HL-60/S4 treated with retinoic acid at 250 ng/mL for 4 days and 3 days (cell line): ENCODE data around the gene FBLN2.

Experiments
- in situ Hi-C: fragments of 300-500 bp; cut with MboI; formaldehyde crosslinking; loops from 2 replicates; pipeline ENCODE4 v1.7.0; 2022; ENCODE audit warnings: low sequenced_read_pairs

FBLN2 gene

DNA sequence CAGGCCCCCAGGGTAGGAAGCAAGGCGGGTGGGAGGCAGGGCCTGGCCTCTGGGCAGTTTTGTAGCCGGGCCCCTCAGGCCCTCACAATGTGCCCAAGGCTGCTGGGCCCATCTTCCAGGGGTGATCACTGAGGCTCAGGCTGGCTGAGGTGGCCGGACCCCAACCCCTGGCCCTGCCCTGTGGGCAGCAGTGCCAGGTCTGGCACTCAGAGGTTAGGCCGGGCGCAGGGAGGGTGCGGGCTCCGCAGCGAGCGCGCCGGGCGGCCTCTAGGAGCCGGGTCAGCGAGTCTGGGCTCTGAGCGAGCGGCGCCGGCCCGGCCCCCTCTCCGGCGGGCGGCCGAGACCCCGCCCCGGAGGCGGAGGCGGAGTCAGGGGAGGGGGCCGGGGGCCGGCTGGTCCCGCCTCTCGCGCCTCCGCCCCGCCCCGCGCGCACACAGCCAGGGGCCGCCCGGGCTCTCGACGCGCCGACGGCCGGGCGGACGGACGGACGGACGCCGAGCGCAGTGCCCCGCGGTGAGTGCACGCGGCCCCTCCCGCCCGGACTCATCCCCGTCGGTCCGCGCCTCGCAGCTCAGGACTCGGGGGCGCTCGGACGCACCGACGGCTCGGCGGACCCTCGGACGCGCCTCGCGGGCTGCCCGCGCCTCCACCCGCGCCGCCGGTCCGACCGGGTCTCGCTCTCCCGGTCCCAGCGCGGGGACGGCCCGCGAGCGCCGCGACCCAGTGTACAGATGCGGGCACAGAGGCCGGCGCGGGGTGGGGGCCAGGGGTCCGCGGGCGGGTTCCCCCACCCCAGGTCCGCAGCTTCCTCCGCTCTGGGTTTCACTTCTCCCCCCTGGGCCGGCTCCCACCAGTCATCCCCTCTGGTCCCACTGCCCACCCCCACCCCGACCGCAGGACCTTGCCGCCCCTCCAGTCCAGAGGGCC lies at the start of gene FBLN2:
Gene FBLN2, plus strand, starts transcription at position 430 of the 927 bp plus-strand sequence. CDS start 21,231 bp downstream, outside the sequence.
- in situ Hi-C loops = no loop called here

DNA sequence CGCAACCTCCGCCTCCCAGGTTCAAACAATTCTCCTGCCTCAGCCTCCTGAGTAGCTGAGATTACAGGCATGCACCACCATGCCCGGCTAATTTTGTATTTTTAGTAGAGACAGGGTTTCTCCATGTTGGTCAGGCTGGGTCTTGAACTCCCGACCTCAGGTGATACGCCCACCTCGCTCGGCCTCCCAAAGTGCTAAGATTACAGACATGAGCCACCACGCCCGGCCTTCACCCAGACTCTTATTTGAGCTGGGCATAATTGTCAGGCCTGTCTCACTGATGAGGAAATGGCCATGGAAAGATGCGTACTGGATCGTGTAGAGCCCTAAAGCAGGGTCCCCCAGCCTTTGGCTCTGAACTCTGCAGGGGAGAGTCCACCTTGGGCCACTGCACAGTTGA lies 49.7 kb upstream of the FBLN2 start:
- in situ Hi-C loops = loop anchor here (10.0 kb wide), 1 partner anchor 146 kb away; no protein-coding TSS in a partner anchor

DNA sequence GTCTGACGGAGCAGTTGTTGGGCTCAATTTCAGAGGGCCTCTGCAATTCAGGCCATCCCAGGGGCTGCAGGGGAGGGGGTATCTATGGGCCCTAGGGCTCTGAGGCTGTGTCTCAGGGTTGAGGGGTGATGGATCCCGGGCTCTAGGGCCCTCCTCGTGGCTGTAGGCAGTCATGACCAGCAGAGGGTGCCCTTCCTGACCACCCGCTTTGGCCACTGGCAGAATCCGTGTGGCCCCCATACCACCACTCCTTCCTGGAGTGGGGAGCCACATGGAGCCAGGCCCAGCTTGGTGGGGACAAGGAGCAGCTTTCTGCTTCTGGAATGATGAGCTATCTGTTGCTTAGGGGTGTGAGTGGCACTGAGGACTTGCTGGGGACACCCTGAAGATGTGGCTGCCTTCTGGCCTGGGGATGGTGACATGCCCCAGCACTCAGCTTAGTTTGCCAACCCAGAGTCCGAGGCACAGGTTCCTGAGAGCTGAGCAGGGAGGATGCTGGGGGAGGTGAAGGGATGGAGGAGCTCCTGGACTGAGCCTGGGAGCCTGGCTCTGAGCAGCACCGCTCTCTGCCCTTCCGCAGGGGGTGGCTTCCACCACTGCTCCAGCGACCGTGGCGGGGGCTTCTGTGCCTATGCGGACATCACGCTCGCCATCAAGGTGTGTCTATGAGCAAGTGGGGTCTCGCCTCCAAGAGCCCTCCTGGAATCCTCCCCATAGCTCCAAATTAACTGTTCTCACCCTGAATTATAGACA lies 48.6 kb upstream of the FBLN2 start:
- in situ Hi-C loops = no loop called here

DNA sequence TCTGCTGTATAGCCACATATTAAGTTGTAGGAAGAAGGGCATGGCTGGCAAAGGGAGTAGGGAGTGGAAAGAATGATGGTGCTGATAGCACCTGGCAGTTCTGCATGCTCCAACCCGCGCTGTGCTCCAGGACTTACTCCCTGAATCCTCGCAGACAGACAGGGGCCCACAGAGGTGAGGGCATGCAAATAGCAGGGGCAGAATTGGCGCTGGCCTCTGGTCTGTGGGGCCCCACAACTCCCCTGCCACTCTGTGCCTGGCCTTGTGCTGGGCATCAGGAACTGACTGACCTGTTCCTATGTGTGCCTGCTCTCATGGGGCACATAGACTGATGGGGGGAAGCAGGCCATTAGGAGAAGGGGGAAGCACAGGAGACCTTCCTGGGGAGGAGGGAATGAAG lies 47.9 kb upstream of the FBLN2 start:
- in situ Hi-C loops = no loop called here

DNA sequence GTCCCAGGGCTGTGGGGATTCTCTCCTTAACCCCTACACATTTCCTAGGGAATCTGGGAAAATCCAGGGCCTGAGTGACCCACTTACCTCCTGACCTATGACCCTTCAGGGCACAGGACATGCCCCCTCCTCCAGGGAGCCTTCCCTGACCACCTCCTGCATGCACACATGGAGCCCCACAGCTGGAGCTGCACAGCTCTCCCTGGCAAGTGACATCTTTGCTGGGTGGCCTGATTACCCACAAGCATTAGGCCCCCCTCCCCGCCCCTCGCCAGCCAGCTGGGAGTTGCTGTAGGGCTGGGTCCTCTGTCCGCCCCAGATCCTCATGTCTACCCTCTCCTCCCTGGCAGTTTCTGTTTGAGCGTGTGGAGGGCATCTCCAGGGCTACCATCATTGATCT lies 47.4 kb upstream of the FBLN2 start:
- in situ Hi-C loops = no loop called here

DNA sequence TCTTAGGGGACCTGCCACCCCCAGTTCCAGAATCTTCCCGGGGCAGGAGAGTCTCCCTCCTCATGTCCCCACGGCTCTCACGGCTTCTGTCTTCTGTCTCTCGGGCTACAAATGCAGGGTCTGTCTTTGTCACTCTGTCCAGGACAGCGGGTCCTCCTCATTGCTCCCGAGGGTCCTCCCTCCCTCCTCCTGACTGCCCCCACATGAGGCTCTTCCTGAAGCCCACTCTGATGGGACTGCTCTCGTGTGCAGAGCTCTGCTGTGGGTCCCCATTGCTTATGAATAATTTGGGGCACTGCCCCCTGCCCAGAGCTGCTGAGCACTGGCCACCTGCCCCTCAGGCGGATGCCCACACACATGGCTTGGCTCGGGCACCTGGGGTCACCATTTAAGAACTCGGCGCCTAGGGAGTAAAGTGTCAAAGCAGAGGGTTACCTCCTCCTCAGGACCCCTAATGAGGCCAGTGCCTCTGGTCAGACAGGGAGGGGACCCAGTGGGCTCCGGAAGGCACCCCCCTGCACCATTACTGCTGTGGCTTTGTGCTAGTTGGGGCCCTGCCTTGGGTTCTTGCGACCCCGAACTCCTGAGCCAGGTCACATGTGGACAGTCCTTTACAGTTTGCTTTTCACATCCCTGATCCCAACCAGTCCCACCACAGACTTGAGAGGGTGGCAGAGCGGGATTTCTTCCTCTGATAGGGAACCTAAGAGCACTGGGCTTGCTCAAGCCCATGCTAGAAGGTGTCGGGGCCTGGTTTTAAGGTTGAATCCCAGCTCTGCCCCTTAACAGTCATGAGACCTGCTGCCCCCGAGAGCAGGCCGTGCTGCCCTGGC lies 46.8 kb upstream of the FBLN2 start:
- in situ Hi-C loops = no loop called here

DNA sequence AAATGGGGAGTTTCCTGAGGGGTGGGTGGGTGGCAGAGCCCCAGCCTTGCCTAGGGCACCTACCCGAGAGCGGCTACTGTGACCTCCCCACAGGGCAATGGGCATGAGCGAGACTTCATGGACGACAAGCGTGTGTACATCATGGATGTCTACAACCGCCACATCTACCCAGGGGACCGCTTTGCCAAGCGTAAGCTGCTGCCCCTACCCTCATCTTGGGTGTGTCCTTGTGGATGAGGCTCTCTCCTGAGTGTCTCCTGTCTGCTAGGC lies 46.2 kb upstream of the FBLN2 start:
- in situ Hi-C loops = no loop called here

DNA sequence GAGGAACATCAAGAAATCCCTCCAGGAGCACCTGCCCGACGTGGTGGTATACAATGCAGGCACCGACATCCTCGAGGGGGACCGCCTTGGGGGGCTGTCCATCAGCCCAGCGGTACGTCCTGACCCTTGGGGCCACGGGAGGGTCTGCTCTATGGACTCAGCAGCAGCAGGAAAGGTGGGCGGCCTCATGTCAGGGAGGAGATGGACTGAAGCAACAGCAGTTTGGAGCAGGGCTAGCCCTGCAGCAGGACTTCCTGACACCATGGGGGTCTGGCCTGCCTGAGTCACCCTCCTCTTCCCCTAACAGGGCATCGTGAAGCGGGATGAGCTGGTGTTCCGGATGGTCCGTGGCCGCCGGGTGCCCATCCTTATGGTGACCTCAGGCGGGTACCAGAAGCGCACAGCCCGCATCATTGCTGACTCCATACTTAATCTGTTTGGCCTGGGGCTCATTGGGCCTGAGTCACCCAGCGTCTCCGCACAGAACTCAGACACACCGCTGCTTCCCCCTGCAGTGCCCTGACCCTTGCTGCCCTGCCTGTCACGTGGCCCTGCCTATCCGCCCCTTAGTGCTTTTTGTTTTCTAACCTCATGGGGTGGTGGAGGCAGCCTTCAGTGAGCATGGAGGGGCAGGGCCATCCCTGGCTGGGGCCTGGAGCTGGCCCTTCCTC lies 44.6 kb upstream of the FBLN2 start:
- in situ Hi-C loops = no loop called here

DNA sequence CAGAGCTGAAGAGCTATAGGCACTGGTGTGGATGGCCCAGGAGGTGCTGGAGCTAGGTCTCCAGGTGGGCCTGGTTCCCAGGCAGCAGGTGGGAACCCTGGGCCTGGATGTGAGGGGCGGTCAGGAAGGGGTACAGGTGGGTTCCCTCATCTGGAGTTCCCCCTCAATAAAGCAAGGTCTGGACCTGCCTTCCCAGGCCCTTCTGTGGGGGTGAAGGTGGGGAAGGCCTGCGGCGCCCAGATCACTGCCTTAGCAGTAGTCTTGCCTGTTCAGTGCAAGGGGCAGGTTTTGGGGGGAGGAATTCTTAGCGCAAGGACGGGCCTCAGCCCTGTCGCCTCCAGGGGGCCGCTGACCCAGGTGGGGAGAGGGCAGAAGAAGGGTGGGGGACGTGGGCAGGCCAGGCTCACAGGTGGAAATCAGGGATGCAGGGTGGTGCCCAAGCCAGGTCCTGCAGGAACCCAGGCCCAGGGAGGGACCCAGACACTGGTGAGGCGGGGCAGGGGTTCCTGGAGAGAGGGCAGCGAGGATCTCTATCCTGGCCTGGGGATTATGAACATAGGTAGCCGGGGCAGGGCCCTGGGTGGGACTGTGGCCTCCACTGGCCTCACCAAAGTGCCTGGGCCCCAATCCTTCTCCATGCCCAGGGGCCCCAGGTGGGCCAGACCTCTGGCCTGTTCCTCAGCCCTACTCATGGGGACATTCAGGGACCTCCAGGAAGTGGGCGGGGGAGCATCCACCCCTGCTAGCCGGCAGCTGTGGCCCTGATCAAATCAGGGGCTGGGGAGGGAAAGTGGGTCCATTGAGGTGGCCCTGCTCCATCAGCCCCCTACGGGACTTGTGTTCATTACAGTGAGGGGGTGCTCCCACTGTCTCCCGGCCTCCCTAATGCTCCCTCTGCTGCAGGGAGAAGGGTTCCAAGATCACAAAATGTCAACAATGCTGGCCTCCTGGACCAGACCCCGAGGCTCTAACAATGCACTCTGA lies 43.5 kb upstream of the FBLN2 start:
- in situ Hi-C loops = no loop called here

DNA sequence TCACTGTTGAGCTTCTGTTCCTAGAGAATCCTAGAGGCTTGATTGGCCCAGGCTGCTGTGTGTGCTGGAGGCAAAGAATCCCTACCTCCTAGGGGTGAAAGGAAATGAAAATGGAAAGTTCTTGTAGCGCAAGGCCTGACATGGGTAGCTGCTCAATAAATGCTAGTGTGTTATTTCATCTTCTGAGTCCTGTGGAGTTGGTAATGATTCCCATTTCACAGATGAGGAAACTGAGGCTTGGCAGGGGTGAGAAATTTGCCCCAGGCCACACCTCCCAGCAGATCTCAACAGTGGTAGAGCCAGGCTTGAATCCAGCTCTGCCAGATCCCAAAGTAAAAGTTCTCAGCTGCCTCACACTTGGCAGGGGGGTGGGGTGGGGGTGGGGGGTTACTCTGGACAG lies 42.7 kb upstream of the FBLN2 start:
- in situ Hi-C loops = no loop called here

DNA sequence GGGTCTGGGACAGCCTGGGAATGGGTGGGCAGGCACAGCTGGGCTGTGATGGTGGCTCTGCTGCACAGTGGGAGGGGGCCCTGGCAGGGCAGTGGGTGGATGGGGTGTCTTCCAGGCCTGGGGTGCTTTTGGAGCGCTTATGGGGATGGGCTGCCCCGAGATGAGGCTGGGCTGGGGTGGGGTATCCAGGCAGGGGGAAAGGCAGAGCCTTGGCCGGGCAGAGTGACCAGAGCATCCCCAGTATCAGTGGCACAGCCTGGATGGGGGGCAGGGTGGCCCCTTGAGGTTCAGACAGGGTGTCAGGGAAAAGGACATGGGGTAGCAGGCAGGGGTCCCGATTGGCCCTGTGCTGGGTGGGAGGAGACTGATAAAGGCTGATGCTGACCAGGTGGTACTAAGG lies 42.2 kb upstream of the FBLN2 start:
- in situ Hi-C loops = no loop called here

DNA sequence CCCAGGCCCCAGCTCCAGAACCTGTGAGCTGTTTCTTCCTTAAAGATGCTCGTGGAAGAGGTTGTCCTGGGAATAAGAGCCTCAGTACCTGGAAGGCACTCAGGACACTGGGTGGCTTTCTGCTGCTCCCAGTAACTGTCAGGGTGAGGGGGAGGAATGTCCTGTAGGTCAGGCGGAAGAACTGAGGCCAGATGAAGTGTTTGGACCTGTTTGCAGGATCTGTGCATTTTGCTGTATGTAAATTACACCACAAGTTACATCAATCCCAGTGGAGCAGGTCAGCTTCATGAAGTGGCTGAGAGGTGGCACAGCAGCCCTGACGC lies 41.7 kb upstream of the FBLN2 start:
- in situ Hi-C loops = no loop called here

DNA sequence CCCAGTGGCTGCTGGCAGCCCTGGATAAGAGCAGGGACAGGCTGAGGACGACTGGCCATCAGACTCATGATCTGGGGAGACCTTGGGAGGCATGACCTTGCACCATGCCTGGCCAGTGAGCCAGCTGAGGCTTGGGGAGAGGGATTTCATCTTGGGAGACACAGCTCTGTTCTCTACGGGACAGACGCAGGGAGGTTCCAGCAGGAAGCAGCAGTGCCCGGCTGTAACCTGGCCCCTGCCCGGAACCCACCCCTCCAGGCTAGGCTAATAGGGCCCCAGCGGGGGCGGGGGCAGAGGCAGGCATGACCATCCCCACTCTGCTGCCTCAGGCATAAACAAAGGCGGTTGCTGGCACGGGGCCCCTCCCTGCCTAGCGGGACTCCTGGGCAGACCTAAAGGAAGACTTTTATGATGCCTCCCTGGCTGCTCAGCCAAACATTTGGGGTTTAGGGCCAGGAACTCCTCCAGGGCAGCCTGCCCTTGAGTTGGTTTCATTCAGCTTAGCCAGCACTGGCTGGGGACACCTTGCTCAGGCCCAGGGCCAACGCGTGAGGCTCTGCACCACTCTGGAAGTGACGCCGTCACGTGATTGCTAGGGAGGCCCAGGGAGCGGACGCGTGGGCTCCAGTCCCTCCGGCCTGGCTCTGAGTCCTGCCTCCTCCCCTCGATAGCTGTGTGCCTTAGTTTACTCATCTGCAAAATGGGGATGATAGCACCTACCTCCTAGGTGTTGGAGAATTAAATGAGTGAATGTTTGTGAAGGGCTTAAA lies 41.2 kb upstream of the FBLN2 start:
- in situ Hi-C loops = no loop called here

DNA sequence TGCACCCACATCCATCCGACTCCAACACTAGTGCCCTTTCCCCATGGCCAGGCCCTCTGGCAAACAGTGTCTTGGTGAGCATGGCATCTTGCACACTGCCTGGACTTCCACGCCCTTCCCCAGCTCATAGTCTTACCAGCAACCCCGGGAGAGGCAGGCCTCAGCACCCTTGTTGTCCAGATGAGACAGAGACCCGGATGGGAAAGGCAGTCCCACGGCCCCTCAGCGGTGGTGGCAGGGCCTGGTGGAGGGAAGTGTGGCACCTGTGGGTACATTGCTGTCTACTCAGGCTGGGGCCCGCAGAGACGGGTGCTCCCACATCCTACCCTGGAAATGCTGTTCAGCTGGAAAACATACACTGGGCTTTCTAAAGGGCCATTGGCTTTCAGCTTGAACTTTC lies 40.4 kb upstream of the FBLN2 start:
- in situ Hi-C loops = no loop called here

DNA sequence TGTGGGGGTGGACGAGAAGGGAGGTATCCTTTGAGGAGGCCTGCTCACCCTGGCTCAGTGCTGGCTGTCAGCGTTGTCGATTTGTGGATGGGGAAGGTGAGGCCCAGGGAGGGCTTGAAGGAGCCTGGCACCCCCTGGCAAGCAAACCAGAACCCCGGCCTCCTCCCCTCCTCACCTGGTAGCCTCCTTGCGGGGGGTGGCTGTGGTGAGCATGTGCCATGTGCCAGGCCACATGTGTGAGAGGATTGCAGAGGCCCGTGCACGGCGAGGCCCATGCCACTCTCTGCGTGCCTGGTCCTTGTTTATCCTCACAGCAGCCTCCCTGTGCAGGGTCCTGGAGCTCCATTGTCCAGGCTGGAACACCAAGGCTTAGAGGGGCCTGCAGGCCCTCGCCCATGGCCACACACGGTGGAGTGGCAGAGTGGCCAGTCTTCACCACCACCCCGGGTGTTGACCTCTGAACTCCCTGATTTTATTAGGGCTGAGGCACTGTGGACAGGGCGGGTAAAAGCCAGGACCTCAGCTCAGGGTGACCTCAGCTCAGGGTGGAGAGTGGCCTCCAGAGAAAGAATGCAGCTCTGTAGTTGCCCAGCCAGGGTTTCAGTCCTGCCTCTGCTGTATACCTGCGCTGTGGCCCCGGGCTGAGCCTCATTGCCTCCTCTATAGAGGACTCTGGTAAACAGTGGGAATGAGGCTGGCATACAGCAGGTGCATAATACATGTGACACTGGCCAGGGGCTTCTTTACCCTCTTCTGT lies 39.7 kb upstream of the FBLN2 start:
- in situ Hi-C loops = no loop called here

DNA sequence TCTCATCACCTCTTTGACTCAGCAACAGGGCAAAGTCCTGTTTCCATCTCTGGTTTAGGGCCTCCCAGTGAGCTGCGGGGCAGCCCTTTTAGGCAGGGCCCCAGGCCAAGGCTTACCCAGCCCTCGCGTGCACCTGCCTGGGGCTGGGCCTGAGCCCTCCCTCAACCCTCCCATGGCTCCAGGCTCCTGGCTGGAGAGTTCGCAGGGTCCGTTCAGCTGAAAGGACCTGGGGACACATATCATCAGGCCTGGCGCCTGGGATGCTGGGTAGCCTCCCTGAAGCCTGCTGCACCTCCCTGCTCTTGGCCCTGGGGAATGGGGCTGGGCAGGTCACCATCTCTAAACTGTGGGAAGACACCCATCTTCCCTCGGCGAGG lies 39.1 kb upstream of the FBLN2 start:
- in situ Hi-C loops = no loop called here

DNA sequence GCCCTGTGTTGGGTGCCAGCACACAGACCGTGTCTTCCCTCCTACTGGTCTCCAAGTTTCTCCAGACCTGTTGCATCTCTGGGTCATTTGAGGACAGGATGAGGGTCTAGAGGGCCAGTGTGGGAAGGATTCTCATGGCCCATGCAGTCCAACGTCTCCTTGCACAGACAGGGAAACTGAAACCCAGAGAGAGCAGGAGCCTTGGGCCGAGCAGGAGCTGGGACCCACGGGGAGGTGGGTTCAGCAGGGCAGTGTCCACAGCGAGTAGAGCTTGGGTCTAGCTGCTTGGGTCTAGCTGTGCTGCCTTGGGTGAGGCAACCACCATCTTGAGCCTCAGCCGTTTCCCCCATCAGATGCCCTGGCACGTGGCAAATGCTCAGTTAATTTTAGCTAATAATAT lies 36.5 kb upstream of the FBLN2 start:
- in situ Hi-C loops = no loop called here
